ENCODE measurements around the gene WNT1.

DNA sequence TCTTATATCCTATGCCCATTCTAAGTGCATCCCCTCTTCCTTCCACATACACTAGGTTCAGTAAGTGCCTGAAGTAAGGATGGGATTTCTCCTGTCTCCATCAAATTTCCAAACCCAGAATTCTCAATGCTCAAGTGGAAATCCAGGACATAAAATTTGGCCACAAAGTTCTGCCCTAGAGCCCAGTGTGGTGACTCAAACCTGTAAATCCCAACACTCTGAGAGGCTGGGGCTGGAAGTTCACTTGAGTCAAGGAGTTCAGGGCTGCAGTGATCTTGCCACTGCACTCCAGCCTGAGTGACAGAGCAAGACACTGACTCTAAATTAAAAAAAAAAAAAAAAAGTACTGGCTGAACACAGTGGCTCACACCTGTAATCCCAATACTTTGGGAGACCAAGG is 16.3 kb upstream of the WNT1 start:
- TF ChIP-seq, protein P1, sequence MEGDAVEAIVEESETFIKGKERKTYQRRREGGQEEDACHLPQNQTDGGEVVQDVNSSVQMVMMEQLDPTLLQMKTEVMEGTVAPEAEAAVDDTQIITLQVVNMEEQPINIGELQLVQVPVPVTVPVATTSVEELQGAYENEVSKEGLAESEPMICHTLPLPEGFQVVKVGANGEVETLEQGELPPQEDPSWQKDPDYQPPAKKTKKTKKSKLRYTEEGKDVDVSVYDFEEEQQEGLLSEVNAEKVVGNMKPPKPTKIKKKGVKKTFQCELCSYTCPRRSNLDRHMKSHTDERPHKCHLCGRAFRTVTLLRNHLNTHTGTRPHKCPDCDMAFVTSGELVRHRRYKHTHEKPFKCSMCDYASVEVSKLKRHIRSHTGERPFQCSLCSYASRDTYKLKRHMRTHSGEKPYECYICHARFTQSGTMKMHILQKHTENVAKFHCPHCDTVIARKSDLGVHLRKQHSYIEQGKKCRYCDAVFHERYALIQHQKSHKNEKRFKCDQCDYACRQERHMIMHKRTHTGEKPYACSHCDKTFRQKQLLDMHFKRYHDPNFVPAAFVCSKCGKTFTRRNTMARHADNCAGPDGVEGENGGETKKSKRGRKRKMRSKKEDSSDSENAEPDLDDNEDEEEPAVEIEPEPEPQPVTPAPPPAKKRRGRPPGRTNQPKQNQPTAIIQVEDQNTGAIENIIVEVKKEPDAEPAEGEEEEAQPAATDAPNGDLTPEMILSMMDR (IDR thresholded peaks at IDR 0.05): no peak
- no peak for TF ChIP-seq POLR2A (IDR thresholded peaks at IDR 0.05)

All from prostate gland (tissue), 2 donors.